Measurements from ENCODE around the gene SNAI1.
A peak's percentile ranks its signal among the peaks of the same experiment; 100 is the strongest.

SNAI1 gene

DNA sequence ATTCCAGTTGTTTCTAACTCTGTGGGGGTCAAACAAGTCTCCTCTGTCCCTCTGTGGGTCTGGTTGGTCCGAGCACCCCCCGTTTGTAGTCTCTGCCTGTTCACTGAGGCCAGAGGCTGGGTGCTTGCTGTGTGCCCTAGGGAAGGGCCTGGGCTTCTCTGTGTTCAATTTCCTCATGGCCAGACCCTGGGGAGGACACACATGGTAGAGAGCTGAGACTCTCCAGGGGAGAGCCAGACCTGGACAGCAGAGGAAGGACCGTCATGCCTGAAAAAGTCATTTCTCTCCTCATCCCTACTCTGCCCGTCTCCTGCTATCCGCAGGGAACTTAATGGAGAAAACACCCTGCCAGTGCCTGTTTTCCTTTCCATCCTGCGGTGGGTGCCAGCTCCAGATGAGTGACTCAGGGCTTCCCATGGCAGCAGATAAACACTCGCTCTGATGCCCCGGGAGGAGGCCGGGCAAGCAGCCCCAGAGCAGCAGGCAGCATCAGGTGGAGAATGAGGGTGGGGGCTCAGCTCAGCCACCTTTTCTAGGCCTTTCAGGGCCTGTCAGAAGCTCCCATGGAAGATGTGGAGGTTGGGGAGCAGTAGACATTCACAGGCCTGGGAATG, 51.9 kb downstream of the SNAI1 start:
- peak; percentile 78 for DNase-seq (ENCODE audit: low read depth)
- no peak for TF ChIP-seq CTCF (conservative IDR thresholded peaks at IDR 0.05; ENCODE audit: low read length)
- no peak overlapping the region for H3K4me3 ChIP-seq (ENCODE audit: low read length)

DNA sequence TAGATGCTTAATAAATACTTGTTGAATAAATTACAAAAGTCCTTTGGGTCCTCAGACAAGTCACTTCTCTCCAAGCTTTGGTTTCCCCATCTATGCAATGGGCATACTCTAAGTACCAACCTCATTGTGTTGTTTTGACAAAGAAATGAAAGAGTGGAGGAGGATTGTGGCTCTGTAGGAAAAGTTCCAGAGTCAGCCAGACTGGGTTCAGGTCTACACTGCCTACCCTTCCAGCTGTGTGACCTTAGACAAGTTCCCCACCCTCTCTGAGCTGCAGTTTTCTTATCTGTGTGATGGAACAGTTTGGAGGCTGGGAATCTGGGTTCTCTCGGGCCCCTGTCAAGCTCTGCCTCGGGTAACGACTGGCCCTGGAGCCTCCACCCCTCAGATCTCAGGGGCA, 53.9 kb downstream of the SNAI1 start:
- no peak for DNase-seq (ENCODE audit: low read depth)
- H3K4me3 ChIP-seq (ENCODE audit: low read length) = no peak overlapping the region
- no peak for TF ChIP-seq CTCF (conservative IDR thresholded peaks at IDR 0.05; ENCODE audit: low read length)

GRCh38 chr20:50037123-50037522, 54.3 kb downstream of the SNAI1 start:
- DNase-seq (ENCODE audit: low read depth) = no peak
- no peak overlapping the region for H3K4me3 ChIP-seq (ENCODE audit: low read length)
- TF ChIP-seq CTCF (conservative IDR thresholded peaks at IDR 0.05; ENCODE audit: low read length) = no peak

DNA sequence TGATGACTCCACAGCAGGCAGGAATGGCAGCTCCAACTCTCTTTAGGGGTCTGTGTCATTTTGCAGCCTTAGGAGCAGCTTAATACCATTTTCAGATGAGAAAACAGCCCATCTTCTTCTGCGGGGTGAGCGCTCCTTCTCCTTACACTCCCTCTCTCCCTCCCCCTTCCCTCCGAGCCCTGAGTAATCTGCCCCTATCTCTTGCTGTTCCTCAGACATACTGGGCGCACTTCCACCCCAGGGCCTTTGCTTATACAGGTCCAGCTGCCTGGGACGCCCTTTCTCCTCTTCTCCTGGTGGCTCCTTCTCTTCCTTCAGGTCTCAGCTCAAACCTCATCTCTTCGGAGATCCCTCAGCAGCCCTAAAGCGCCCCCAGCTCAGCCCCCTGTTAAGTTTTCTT, 54.8 kb downstream of the SNAI1 start:
- no peak overlapping the region for H3K4me3 ChIP-seq (ENCODE audit: low read length)
- TF ChIP-seq CTCF (conservative IDR thresholded peaks at IDR 0.05; ENCODE audit: low read length) = no peak
- DNase-seq (ENCODE audit: low read depth) = no peak

GRCh38 chr20:50038169-50038568, 55.4 kb downstream of the SNAI1 start:
- no peak overlapping the region for H3K4me3 ChIP-seq (ENCODE audit: low read length)
- no peak for DNase-seq (ENCODE audit: low read depth)
- TF ChIP-seq CTCF (conservative IDR thresholded peaks at IDR 0.05; ENCODE audit: low read length) = no peak
